Neural progenitor cell (in vitro differentiated cells): ENCODE results near the gene SAMD4A. TPM values are rescaled to one million over a fixed set of nuclear protein-coding genes. Genes with fewer than 3 reads are reported as not detected.

ENCODE experiments used
- DNase-seq: peaks from one replicate; pipeline ENCODE4 v3.0.0-alpha.2; 2016; ENCODE audit warnings: low spot score
- H2AFZ ChIP-seq: fragments of 200-600 bp; sonication (generic); replicated peaks from 2 replicates; pipeline ENCODE4 v1.6.1; 2016; ENCODE audit warnings: antibody characterized with exemption
- H3F3A ChIP-seq: fragments of 200-600 bp; sonication (generic); 2 replicates; pipeline ENCODE4 v1.6.1; 2016; ENCODE audit warnings: antibody characterized with exemption, low read depth
- H3K27ac ChIP-seq: fragments of 200-600 bp; sonication (generic); 2 replicates; pipeline ENCODE4 v1.5.1; 2016; ENCODE audit warnings: mild to moderate bottlenecking
- H3K27me3 ChIP-seq: fragments of 200-600 bp; sonication (generic); 2 replicates; pipeline ENCODE4 v1.6.1; 2016; ENCODE audit warnings: mild to moderate bottlenecking, moderate library complexity
- H3K36me3 ChIP-seq: fragments of 200-600 bp; sonication (generic); 2 replicates; pipeline ENCODE4 v1.5.1; 2016
- H3K4me1 ChIP-seq: fragments of 200-600 bp; sonication (generic); 2 replicates; pipeline ENCODE4 v1.6.1; 2016; ENCODE audit warnings: mixed run types
- H3K4me2 ChIP-seq: fragments of 200-600 bp; sonication (generic); 2 replicates; pipeline ENCODE4 v1.6.1; 2016
- H3K4me3 ChIP-seq: fragments of 200-600 bp; sonication (generic); 2 replicates; pipeline ENCODE4 v1.5.1; 2016
- H3K79me2 ChIP-seq: fragments of 200-600 bp; sonication (generic); 2 replicates; pipeline ENCODE4 v1.6.1; 2016; ENCODE audit warnings: low read depth
- H3K9ac ChIP-seq: fragments of 200-600 bp; sonication (generic); 2 replicates; pipeline ENCODE4 v1.6.1; 2016
- H3K9me3 ChIP-seq: fragments of 200-600 bp; sonication (generic); 2 replicates; pipeline ENCODE4 v1.5.1; 2016; ENCODE audit warnings: low read depth
- H4K20me1 ChIP-seq: fragments of 200-600 bp; sonication (generic); 2 replicates; pipeline ENCODE4 v1.6.1; 2016; ENCODE audit warnings: low read depth
- H3K27ac Mint-ChIP-seq: 3 replicates; pipeline ENCODE4 v1.8.0; 2021; ENCODE audit warnings: mixed read lengths
- H3K27me3 Mint-ChIP-seq: 2 replicates; pipeline ENCODE4 v1.8.0; 2022; ENCODE audit warnings: low read depth, mild to moderate bottlenecking, inconsistent platforms, moderate library complexity, mixed read lengths; ENCODE audit not compliant: insufficient read depth
- H3K36me3 Mint-ChIP-seq: 3 replicates; pipeline ENCODE4 v1.8.0; 2021; ENCODE audit warnings: mixed read lengths
- H3K4me1 Mint-ChIP-seq: 3 replicates; pipeline ENCODE4 v1.8.0; 2021; ENCODE audit warnings: mixed read lengths
- H3K4me3 Mint-ChIP-seq: 3 replicates; pipeline ENCODE4 v1.8.0; 2021; ENCODE audit warnings: mild to moderate bottlenecking, moderate library complexity, mixed read lengths
- H3K9me3 Mint-ChIP-seq: 3 replicates; pipeline ENCODE4 v1.8.0; 2020; ENCODE audit warnings: mixed read lengths
- EZH2 ChIP-seq: fragments of 200-600 bp; sonication (generic); IDR thresholded peaks from 2 replicates; pipeline ENCODE4 v1.6.1; 2017; ENCODE audit warnings: antibody characterized with exemption, mild to moderate bottlenecking, moderate library complexity
- EZH2phosphoT487 ChIP-seq: fragments of 200-600 bp; sonication (generic); IDR thresholded peaks from 2 replicates; pipeline ENCODE4 v1.6.1; 2017; ENCODE audit warnings: antibody characterized with exemption
- total RNA-seq: library from RNA; depleted of rRNA; stranded (reverse); fragments of >200 nt; gene quantifications from 2 replicates; pipeline ENCODE4 v1.2.3, GENCODE V29; 2015; ENCODE audit warnings: low replicate concordance
- TF ChIP-seq, protein P1 (sequence below): fragments of 200-600 bp; sonication (generic); IDR thresholded peaks from 2 replicates; pipeline ENCODE4 v1.5.1; 2017; ENCODE audit warnings: antibody characterized with exemption, mild to moderate bottlenecking

Gene SAMD4A
- total RNA-seq, 1 donor from 2014 or later = 4.3 TPM

DNA sequence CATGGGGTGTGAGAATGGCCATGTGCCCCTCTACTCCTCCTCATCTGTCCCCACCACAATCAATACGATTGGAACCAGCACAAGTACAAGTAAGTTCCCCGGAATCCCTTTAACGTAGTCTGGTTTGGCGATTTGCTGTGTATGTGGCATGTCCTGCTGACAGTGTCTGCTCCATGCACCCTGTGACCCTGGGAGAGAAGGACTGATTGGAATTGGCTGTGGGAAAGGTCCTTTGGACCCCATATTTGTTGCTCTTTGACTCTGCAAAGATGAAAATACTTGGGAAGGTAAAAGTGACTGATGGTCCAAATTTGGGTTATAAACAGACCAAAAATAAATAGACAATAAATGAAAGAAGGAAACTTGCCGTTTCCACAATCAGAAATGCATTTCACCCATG lies 135.6 kb downstream of the SAMD4A start:
- no peak for TF ChIP-seq EZH2phosphoT487
- TF ChIP-seq, protein P1, sequence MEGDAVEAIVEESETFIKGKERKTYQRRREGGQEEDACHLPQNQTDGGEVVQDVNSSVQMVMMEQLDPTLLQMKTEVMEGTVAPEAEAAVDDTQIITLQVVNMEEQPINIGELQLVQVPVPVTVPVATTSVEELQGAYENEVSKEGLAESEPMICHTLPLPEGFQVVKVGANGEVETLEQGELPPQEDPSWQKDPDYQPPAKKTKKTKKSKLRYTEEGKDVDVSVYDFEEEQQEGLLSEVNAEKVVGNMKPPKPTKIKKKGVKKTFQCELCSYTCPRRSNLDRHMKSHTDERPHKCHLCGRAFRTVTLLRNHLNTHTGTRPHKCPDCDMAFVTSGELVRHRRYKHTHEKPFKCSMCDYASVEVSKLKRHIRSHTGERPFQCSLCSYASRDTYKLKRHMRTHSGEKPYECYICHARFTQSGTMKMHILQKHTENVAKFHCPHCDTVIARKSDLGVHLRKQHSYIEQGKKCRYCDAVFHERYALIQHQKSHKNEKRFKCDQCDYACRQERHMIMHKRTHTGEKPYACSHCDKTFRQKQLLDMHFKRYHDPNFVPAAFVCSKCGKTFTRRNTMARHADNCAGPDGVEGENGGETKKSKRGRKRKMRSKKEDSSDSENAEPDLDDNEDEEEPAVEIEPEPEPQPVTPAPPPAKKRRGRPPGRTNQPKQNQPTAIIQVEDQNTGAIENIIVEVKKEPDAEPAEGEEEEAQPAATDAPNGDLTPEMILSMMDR = no peak
- TF ChIP-seq EZH2 = no peak
- Histone ChIP-seq H3K79me2 (no peaks in the 10 kb centered on the region), H3K4me1 (peaks cover 7% of the 10 kb centered on the region), H3F3A (no peaks in the 10 kb centered on the region), H3K4me2 (no peak overlapping the region), H3K27me3 (no peaks in the 10 kb centered on the region), H3K4me3 (no peak overlapping the region), H3K9me3 (no peaks in the 10 kb centered on the region), H2AFZ (no peak overlapping the region), H4K20me1 (no peaks in the 10 kb centered on the region), H3K36me3 (no peaks in the 10 kb centered on the region), H3K27ac (no peak overlapping the region), H3K9ac (no peak overlapping the region)
- no peaks in the 10 kb centered on the region for H3K9me3 Mint-ChIP-seq
- H3K27ac Mint-ChIP-seq = no peak overlapping the region
- no peak overlapping the region for H3K4me3 Mint-ChIP-seq
- H3K27me3 Mint-ChIP-seq = no peaks in the 10 kb centered on the region
- H3K4me1 Mint-ChIP-seq = peaks cover 9% of the 10 kb centered on the region
- DNase-seq = no peak
- H3K36me3 Mint-ChIP-seq = peaks cover 2% of the 10 kb centered on the region

DNA sequence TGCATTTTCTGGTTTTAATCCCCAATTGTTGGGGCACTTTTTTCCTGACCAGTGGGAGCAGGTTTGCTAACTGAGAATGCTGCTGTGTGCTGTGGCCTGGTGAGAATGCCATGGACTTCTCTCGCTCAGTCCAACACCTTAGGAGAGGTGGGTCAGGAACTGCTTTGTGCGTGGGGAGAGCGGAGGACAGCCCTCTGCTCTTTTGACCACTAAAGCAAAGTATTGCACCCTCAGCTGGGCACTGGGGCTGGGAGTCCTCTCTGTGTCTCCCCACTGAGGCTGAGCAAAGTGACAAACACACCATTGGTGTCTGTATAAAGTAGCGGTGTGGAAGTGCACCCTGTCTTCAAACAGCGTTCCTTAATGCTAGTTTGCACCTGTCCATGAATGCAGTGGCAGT lies 136.2 kb downstream of the SAMD4A start:
- Mint-ChIP-seq H3K4me1 (peaks cover 9% of the 10 kb centered on the region), H3K27me3 (no peaks in the 10 kb centered on the region), H3K4me3 (no peak overlapping the region), H3K9me3 (no peaks in the 10 kb centered on the region), H3K36me3 (peaks cover 2% of the 10 kb centered on the region), H3K27ac (no peak overlapping the region)
- TF ChIP-seq, protein P1 = no peak
- TF ChIP-seq EZH2phosphoT487 (no peak), EZH2 (no peak)
- Histone ChIP-seq H4K20me1 (no peaks in the 10 kb centered on the region), H3F3A (no peaks in the 10 kb centered on the region), H2AFZ (no peak overlapping the region), H3K27me3 (no peaks in the 10 kb centered on the region), H3K9ac (no peak overlapping the region), H3K4me3 (no peak overlapping the region), H3K9me3 (no peaks in the 10 kb centered on the region), H3K36me3 (no peaks in the 10 kb centered on the region), H3K4me1 (peaks cover 7% of the 10 kb centered on the region), H3K4me2 (no peak overlapping the region), H3K27ac (no peak overlapping the region), H3K79me2 (no peaks in the 10 kb centered on the region)
- no peak for DNase-seq

DNA sequence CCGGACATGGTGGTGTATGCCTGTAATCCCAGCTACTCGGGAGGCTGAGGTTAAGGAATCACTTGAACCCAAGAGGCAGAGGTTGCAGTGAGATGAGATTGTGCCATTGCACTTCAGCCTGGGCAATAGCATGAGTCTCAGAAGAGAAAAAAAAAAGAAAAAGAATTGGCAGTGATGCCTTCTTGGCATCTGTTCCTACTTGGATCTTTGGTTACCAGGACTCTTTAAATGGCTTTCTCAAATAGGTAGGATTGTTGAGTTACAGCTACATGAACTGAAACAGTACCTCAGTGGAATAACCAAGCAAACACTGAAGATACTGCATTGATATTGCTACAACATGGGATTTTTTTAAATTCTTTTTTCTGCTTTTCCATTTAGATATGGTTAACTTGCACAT lies 136.8 kb downstream of the SAMD4A start:
- Histone ChIP-seq H3K36me3 (no peaks in the 10 kb centered on the region), H3K4me2 (no peak overlapping the region), H3K9me3 (no peaks in the 10 kb centered on the region), H3F3A (no peaks in the 10 kb centered on the region), H3K27ac (no peak overlapping the region), H3K79me2 (no peaks in the 10 kb centered on the region), H2AFZ (no peak overlapping the region), H3K27me3 (no peaks in the 10 kb centered on the region), H3K9ac (no peak overlapping the region), H4K20me1 (no peaks in the 10 kb centered on the region), H3K4me3 (no peak overlapping the region), H3K4me1 (peaks cover 7% of the 10 kb centered on the region)
- Mint-ChIP-seq H3K27me3 (no peaks in the 10 kb centered on the region), H3K4me1 (peaks cover 5% of the 10 kb centered on the region), H3K4me3 (no peak overlapping the region), H3K36me3 (peaks cover 2% of the 10 kb centered on the region), H3K27ac (no peak overlapping the region), H3K9me3 (no peaks in the 10 kb centered on the region)
- TF ChIP-seq, protein P1 = no peak
- TF ChIP-seq EZH2 (no peak), EZH2phosphoT487 (no peak)
- DNase-seq = no peak
